Measurements from ENCODE around the gene TMEM126B.

TMEM126B gene

DNA sequence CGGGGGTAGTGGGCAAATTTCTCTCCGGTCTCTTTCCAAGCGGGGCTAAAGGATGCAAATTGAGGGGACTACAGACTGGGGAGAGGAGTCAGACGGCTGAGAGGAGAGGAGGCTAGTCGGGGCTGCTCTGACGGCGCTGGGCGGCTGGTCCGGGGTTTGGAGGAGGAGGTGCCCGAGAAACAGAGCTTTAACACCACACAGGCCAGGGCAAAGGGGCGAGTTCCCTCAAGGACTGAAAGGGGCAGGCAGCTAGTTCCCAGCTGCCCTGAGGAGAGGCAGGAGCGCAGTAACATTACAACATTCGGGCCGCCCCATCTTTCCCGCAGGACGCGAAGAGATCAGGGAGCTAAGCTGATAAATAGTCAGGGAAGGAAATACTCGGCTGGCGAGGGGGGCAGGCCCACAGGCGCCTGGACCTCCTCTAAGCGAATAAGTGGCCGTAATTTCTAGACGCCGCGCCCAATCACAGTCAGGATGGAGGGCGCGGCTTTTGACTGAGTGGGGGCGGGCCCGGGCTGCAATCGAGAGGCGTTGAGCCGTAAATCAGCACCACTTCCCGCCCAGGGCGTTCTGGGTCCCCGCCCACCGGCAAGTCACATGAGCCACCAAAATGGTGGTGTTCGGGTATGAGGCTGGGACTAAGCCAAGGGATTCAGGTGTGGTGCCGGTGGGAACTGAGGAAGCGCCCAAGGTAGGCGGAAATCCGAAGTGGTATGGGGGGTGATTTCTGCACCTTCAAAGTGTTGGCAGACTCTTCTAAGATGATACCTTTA, at the start of gene TMEM126B:
Gene TMEM126B (plus strand): TSS at position 596 of the 773 bp plus-strand sequence. CDS start 15 bp downstream, at position 611.
- peak; percentile 90 for DNase-seq (ENCODE audit: low read depth)
- TF ChIP-seq, protein P1, sequence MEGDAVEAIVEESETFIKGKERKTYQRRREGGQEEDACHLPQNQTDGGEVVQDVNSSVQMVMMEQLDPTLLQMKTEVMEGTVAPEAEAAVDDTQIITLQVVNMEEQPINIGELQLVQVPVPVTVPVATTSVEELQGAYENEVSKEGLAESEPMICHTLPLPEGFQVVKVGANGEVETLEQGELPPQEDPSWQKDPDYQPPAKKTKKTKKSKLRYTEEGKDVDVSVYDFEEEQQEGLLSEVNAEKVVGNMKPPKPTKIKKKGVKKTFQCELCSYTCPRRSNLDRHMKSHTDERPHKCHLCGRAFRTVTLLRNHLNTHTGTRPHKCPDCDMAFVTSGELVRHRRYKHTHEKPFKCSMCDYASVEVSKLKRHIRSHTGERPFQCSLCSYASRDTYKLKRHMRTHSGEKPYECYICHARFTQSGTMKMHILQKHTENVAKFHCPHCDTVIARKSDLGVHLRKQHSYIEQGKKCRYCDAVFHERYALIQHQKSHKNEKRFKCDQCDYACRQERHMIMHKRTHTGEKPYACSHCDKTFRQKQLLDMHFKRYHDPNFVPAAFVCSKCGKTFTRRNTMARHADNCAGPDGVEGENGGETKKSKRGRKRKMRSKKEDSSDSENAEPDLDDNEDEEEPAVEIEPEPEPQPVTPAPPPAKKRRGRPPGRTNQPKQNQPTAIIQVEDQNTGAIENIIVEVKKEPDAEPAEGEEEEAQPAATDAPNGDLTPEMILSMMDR (IDR thresholded peaks at IDR 0.05; ENCODE audit: control insufficient read depth, extremely low read depth, insufficient read depth) = no peak
- H3K4me3 ChIP-seq (ENCODE audit: low read depth, low read length) = peak within 1 kb of the TSS; percentile 68

DNA sequence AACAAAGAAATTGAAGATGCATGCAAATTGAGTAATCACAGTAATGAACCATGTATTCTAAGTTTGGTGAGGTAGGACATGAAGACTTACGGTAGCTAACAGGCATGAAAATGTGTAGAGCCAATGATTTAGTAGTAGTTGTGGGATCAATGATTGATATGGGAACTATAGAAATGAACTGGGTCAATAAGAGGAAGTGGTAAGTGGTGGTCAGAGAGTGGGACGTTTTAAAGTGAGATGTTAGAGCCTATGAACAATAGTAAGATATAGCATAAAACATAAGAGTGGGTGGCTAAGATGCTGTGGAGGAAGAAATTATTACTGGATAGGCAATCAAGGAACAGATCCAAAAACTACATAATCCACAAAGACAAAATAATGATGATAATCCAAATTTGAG, 46.3 kb upstream of the TMEM126B start:
- no peak overlapping the region for H3K4me3 ChIP-seq (ENCODE audit: low read depth, low read length)
- no peak for DNase-seq (ENCODE audit: low read depth)
- TF ChIP-seq, protein P1 (IDR thresholded peaks at IDR 0.05; ENCODE audit: control insufficient read depth, extremely low read depth, insufficient read depth) = no peak

DNA sequence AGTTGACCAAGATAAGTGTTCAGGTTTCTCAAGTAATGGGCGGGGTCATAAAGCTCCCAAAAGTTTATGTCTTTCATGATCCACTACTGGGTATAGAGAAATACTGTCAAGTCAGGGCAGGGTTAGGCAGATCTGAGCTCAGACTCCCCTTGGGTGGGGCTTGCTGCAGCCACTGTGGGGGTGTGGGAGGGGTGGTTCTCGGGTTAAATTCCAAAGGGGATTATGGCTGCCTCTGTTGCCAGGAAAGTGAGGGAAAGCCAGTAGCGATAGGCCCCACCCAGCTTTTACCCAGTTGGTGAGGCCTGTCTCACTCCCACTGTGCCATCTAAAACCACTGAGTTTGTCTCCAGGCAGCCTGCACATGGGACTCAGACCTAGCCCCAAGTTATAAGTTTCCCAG, 39.0 kb upstream of the TMEM126B start:
- TF ChIP-seq, protein P1 (IDR thresholded peaks at IDR 0.05; ENCODE audit: control insufficient read depth, extremely low read depth, insufficient read depth) = no peak
- H3K4me3 ChIP-seq (ENCODE audit: low read depth, low read length) = no peak overlapping the region
- no peak for DNase-seq (ENCODE audit: low read depth)

GRCh38 chr11:85590848-85591483, 37.4 kb upstream of the TMEM126B start:
- TF ChIP-seq, protein P1 (IDR thresholded peaks at IDR 0.05; ENCODE audit: control insufficient read depth, extremely low read depth, insufficient read depth) = peak; percentile 32
- no peak overlapping the region for H3K4me3 ChIP-seq (ENCODE audit: low read depth, low read length)
- DNase-seq (ENCODE audit: low read depth) = peak; percentile 31

- TF ChIP-seq, protein P1 (IDR thresholded peaks at IDR 0.05; ENCODE audit: control insufficient read depth, extremely low read depth, insufficient read depth) = peak; percentile 65
- H3K4me3 ChIP-seq (ENCODE audit: low read depth, low read length) = no peak overlapping the region
- peak; percentile 17 for DNase-seq (ENCODE audit: low read depth)
These were observed 33.0 kb upstream of the TMEM126B start for GRCh38 chr11:85595285-85595884.

DNA sequence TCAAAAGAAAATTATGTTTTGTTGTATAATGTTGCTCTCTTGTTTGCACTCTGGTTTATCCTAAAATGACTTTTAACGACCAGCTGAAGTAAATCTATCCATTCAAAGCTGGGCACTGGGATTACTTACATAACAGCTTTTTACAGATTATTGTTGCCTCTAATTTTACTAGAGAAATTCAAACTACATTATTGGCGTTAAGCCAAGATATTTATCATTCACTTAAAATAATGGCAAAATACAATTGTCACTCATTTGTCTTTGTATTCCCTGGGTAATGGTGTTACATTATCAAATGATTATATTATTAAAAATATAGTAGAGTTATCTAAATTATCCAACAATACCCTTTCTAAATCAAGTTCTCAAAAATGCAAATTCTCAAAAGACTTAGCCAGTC, 31.5 kb upstream of the TMEM126B start:
- TF ChIP-seq, protein P1 (IDR thresholded peaks at IDR 0.05; ENCODE audit: control insufficient read depth, extremely low read depth, insufficient read depth) = no peak
- DNase-seq (ENCODE audit: low read depth) = no peak

More for the DNA sequence above, 31.5 kb upstream of the TMEM126B start:
- no peak overlapping the region for H3K4me3 ChIP-seq (ENCODE audit: low read depth, low read length)

Measured in LNCaP clone FGC (cell line).